Measurements from ENCODE around the gene SCYGR2. TPM values are rescaled to one million over a fixed set of nuclear protein-coding genes. Genes with fewer than 3 reads are reported as not detected.

Gene SCYGR2
- polyA plus RNA-seq, 2 donors, result not detected

GRCh38 chr2:227608561-227609338 lies 10.1 kb downstream of the SCYGR2 start:
- Histone ChIP-seq H3K27ac (ENCODE audit: low read depth in 2 of 2, low read length in 1 of 2) (no peak overlapping the region), H3K9me3 (ENCODE audit: control insufficient read depth in 2 of 2, insufficient read depth in 1 of 2, low read depth in 1 of 2, low read length in 1 of 2) (no peaks in the 10 kb centered on the region), H3K36me3 (ENCODE audit: control insufficient read depth in 2 of 2, insufficient read depth in 2 of 2, low read length in 1 of 2) (no peaks in the 10 kb centered on the region), H3K27me3 (ENCODE audit: control insufficient read depth in 1 of 2, insufficient read depth in 2 of 2, low read length in 2 of 2) (no peaks in the 10 kb centered on the region), H3K4me1 (ENCODE audit: control insufficient read depth in 2 of 2, insufficient read depth in 2 of 2, low read length in 1 of 2) (no peaks in the 10 kb centered on the region), H3K4me3 (ENCODE audit: low read depth in 1 of 2, low read length in 2 of 2) (no peak overlapping the region)
- WGBS, 2 donors, result 70 to 79% methylated on average over 13 to 16 of the region's 16 CpGs

- Histone ChIP-seq H3K9me3 (ENCODE audit: control insufficient read depth in 2 of 2, insufficient read depth in 1 of 2, low read depth in 1 of 2, low read length in 1 of 2) (no peaks in the 10 kb centered on the region), H3K4me1 (ENCODE audit: control insufficient read depth in 2 of 2, insufficient read depth in 2 of 2, low read length in 1 of 2) (no peaks in the 10 kb centered on the region), H3K27me3 (ENCODE audit: control insufficient read depth in 1 of 2, insufficient read depth in 2 of 2, low read length in 2 of 2) (no peaks in the 10 kb centered on the region), H3K36me3 (ENCODE audit: control insufficient read depth in 2 of 2, insufficient read depth in 2 of 2, low read length in 1 of 2) (no peaks in the 10 kb centered on the region), H3K4me3 (ENCODE audit: low read depth in 1 of 2, low read length in 2 of 2) (no peak overlapping the region), H3K27ac (ENCODE audit: low read depth in 2 of 2, low read length in 1 of 2) (no peak overlapping the region)
- WGBS, 2 donors, result 68 to 81% methylated on average over 2 of the region's 2 CpGs
Measured at GRCh38 chr2:227610123-227610522, 11.4 kb downstream of the SCYGR2 start.

GRCh38 chr2:227612546-227613271 lies 14.0 kb downstream of the SCYGR2 start:
- Histone ChIP-seq H3K27ac (ENCODE audit: low read depth in 2 of 2, low read length in 1 of 2) (no peak overlapping the region), H3K9me3 (ENCODE audit: control insufficient read depth in 2 of 2, insufficient read depth in 1 of 2, low read depth in 1 of 2, low read length in 1 of 2) (no peaks in the 10 kb centered on the region), H3K27me3 (ENCODE audit: control insufficient read depth in 1 of 2, insufficient read depth in 2 of 2, low read length in 2 of 2) (no peaks in the 10 kb centered on the region), H3K4me1 (ENCODE audit: control insufficient read depth in 2 of 2, insufficient read depth in 2 of 2, low read length in 1 of 2) (no peaks in the 10 kb centered on the region), H3K4me3 (ENCODE audit: low read depth in 1 of 2, low read length in 2 of 2) (no peak overlapping the region), H3K36me3 (ENCODE audit: control insufficient read depth in 2 of 2, insufficient read depth in 2 of 2, low read length in 1 of 2) (no peaks in the 10 kb centered on the region)
- 74 to 81% methylated on average over 11 of the region's 11 CpGs for WGBS, 2 donors

- H3K27ac ChIP-seq (ENCODE audit: low read depth in 2 of 2, low read length in 1 of 2), result no peak overlapping the region
- no peaks in the 10 kb centered on the region for H3K27me3 ChIP-seq (ENCODE audit: control insufficient read depth in 1 of 2, insufficient read depth in 2 of 2, low read length in 2 of 2)
- no peaks in the 10 kb centered on the region for H3K9me3 ChIP-seq (ENCODE audit: control insufficient read depth in 2 of 2, insufficient read depth in 1 of 2, low read depth in 1 of 2, low read length in 1 of 2)
- H3K4me1 ChIP-seq (ENCODE audit: control insufficient read depth in 2 of 2, insufficient read depth in 2 of 2, low read length in 1 of 2), result no peaks in the 10 kb centered on the region
- WGBS, 2 donors, result 52 to 62% methylated on average over 4 of the region's 4 CpGs
- H3K4me3 ChIP-seq (ENCODE audit: low read depth in 1 of 2, low read length in 2 of 2), result no peak overlapping the region
- no peaks in the 10 kb centered on the region for H3K36me3 ChIP-seq (ENCODE audit: control insufficient read depth in 2 of 2, insufficient read depth in 2 of 2, low read length in 1 of 2)
Measured at GRCh38 chr2:227613272-227613660, 14.6 kb downstream of the SCYGR2 start.

- Histone ChIP-seq H3K4me3 (ENCODE audit: low read depth in 1 of 2, low read length in 2 of 2) (no peak overlapping the region), H3K36me3 (ENCODE audit: control insufficient read depth in 2 of 2, insufficient read depth in 2 of 2, low read length in 1 of 2) (no peaks in the 10 kb centered on the region), H3K27me3 (ENCODE audit: control insufficient read depth in 1 of 2, insufficient read depth in 2 of 2, low read length in 2 of 2) (no peaks in the 10 kb centered on the region), H3K9me3 (ENCODE audit: control insufficient read depth in 2 of 2, insufficient read depth in 1 of 2, low read depth in 1 of 2, low read length in 1 of 2) (no peaks in the 10 kb centered on the region), H3K27ac (ENCODE audit: low read depth in 2 of 2, low read length in 1 of 2) (no peak overlapping the region), H3K4me1 (ENCODE audit: control insufficient read depth in 2 of 2, insufficient read depth in 2 of 2, low read length in 1 of 2) (no peaks in the 10 kb centered on the region)
- WGBS, 2 donors, result 83 to 87% methylated on average over 1 to 4 of the region's 4 CpGs
Measured at GRCh38 chr2:227614246-227614645, 15.6 kb downstream of the SCYGR2 start.

GRCh38 chr2:227614740-227615139 lies 16.0 kb downstream of the SCYGR2 start, which contains the start of gene SCYGR3:
Gene SCYGR3, minus strand, starts transcription at chr2:227614840. Its CDS starts 0 bp downstream, at chr2:227614840.
- no peak within 1 kb of the TSS for H3K27ac ChIP-seq (ENCODE audit: low read depth in 2 of 2, low read length in 1 of 2)
- no peaks in the 10 kb centered on the region for H3K27me3 ChIP-seq (ENCODE audit: control insufficient read depth in 1 of 2, insufficient read depth in 2 of 2, low read length in 2 of 2)
- no peaks in the 10 kb centered on the region for H3K4me1 ChIP-seq (ENCODE audit: control insufficient read depth in 2 of 2, insufficient read depth in 2 of 2, low read length in 1 of 2)
- 91 to 97% methylated on average over 3 to 4 of the region's 4 CpGs for WGBS, 2 donors
- no peaks in the 10 kb centered on the region for H3K9me3 ChIP-seq (ENCODE audit: control insufficient read depth in 2 of 2, insufficient read depth in 1 of 2, low read depth in 1 of 2, low read length in 1 of 2)
- H3K4me3 ChIP-seq (ENCODE audit: low read depth in 1 of 2, low read length in 2 of 2), result no peak within 1 kb of the TSS
- H3K36me3 ChIP-seq (ENCODE audit: control insufficient read depth in 2 of 2, insufficient read depth in 2 of 2, low read length in 1 of 2), result no peaks in the 10 kb centered on the region

GRCh38 chr2:227615181-227615580 lies 16.5 kb downstream of the SCYGR2 start:
- 87 to 95% methylated on average over 4 of the region's 4 CpGs for WGBS, 2 donors
- H3K9me3 ChIP-seq (ENCODE audit: control insufficient read depth in 2 of 2, insufficient read depth in 1 of 2, low read depth in 1 of 2, low read length in 1 of 2), result no peaks in the 10 kb centered on the region
- no peaks in the 10 kb centered on the region for H3K27me3 ChIP-seq (ENCODE audit: control insufficient read depth in 1 of 2, insufficient read depth in 2 of 2, low read length in 2 of 2)
- H3K4me1 ChIP-seq (ENCODE audit: control insufficient read depth in 2 of 2, insufficient read depth in 2 of 2, low read length in 1 of 2), result no peaks in the 10 kb centered on the region
- H3K4me3 ChIP-seq (ENCODE audit: low read depth in 1 of 2, low read length in 2 of 2), result no peak overlapping the region
- no peak overlapping the region for H3K27ac ChIP-seq (ENCODE audit: low read depth in 2 of 2, low read length in 1 of 2)
- H3K36me3 ChIP-seq (ENCODE audit: control insufficient read depth in 2 of 2, insufficient read depth in 2 of 2, low read length in 1 of 2), result no peaks in the 10 kb centered on the region

- Histone ChIP-seq H3K27ac (ENCODE audit: low read depth in 2 of 2, low read length in 1 of 2) (no peak overlapping the region), H3K27me3 (ENCODE audit: control insufficient read depth in 1 of 2, insufficient read depth in 2 of 2, low read length in 2 of 2) (no peaks in the 10 kb centered on the region), H3K36me3 (ENCODE audit: control insufficient read depth in 2 of 2, insufficient read depth in 2 of 2, low read length in 1 of 2) (no peaks in the 10 kb centered on the region), H3K9me3 (ENCODE audit: control insufficient read depth in 2 of 2, insufficient read depth in 1 of 2, low read depth in 1 of 2, low read length in 1 of 2) (no peaks in the 10 kb centered on the region), H3K4me3 (ENCODE audit: low read depth in 1 of 2, low read length in 2 of 2) (no peak overlapping the region), H3K4me1 (ENCODE audit: control insufficient read depth in 2 of 2, insufficient read depth in 2 of 2, low read length in 1 of 2) (no peaks in the 10 kb centered on the region)
- WGBS, 2 donors, result 67 to 69% methylated on average over 5 of the region's 5 CpGs
Measured at GRCh38 chr2:227615906-227616305, 17.2 kb downstream of the SCYGR2 start.

- WGBS, 2 donors, result 55 to 63% methylated on average over 4 of the region's 4 CpGs
- no peaks in the 10 kb centered on the region for H3K9me3 ChIP-seq (ENCODE audit: control insufficient read depth in 2 of 2, insufficient read depth in 1 of 2, low read depth in 1 of 2, low read length in 1 of 2)
Measured at GRCh38 chr2:227616631-227617030, 17.9 kb downstream of the SCYGR2 start.

More at GRCh38 chr2:227616631-227617030, 17.9 kb downstream of the SCYGR2 start:
- Histone ChIP-seq H3K27me3 (ENCODE audit: control insufficient read depth in 1 of 2, insufficient read depth in 2 of 2, low read length in 2 of 2) (no peaks in the 10 kb centered on the region), H3K4me3 (ENCODE audit: low read depth in 1 of 2, low read length in 2 of 2) (no peak overlapping the region), H3K36me3 (ENCODE audit: control insufficient read depth in 2 of 2, insufficient read depth in 2 of 2, low read length in 1 of 2) (no peaks in the 10 kb centered on the region), H3K27ac (ENCODE audit: low read depth in 2 of 2, low read length in 1 of 2) (no peak overlapping the region), H3K4me1 (ENCODE audit: control insufficient read depth in 2 of 2, insufficient read depth in 2 of 2, low read length in 1 of 2) (no peaks in the 10 kb centered on the region)

Data from esophagus (tissue), 2 donors.